Activated naive CD4-positive, alpha-beta T cell treated with Interleukin-2 at 50 U/mL for 16 hours (primary cell): ENCODE data around the gene COPRS.

Experiments
- DNase-seq: peaks from one replicate; pipeline ENCODE4 v3.0.0-alpha.2; 2020

The COPRS gene

GRCh38 chr17:31806921-31807320, 52.1 kb downstream of the COPRS start:
- DNase-seq = no peak

GRCh38 chr17:31803494-31804213, 55.4 kb downstream of the COPRS start:
- DNase-seq = no peak

GRCh38 chr17:31802502-31802901, 56.5 kb downstream of the COPRS start:
- DNase-seq = no peak
